Ammon's horn (tissue), 1 donor: ENCODE measurements around the gene MYO18A.
"Not testable (repeated sequence)": the region's sequence is repeated elsewhere in the genome, so short reads cannot be mapped to it uniquely, and the experiment has no call there.

Source experiments
- DNase-seq: peaks from one replicate; pipeline ENCODE4 v3.0.0-alpha.2; 2016; ENCODE audit warnings: low spot score

MYO18A gene

DNA sequence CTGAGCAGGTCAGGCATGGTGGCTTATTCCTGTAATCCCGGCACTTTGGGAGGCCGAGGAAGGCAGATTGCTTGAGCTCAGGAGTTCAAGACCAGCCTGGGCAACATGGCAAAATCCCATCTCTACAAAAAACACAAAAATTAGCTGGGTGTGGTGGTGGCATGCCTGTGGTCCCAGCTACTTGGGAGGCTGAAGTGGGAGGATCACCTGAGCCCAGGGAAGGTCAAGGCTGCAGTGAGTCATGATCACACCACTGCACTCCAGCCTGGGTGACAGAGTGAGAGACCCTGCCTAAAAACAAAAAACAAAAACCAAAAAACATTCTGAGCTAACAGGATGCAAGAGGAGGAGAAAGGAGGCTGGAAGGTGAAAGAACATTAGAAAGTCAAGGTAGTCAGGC, 33.0 kb downstream of the MYO18A start:
- not testable (repeated sequence) for DNase-seq

DNA sequence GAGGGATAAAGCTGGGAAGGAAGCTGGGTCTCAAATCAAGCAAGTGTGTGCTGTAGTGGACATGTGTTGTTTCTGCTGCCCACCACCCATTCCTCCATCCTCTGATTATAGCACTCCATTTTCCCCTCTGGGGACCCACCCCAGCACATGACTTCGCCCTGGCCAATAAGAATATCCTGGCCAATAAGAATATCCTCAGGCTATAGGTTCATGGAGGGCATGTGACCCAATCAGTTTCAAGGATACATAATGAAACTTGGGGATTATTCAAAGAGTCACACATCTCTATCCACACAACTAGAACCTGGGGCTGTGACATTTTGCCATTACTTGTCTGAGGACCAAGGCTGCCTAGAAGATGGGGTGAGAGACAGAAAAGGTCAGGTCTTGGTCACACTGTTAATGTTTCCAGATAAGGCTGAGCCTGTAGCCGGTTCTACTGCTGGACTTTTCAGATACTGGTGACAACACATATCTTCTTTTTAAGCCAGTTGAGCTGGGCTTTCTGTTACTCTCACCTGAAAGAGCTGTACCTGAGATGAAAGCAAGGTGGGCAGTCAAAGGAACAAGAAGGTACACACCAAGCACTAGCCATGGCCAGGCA, 33.7 kb downstream of the MYO18A start:
- DNase-seq: no peak

DNA sequence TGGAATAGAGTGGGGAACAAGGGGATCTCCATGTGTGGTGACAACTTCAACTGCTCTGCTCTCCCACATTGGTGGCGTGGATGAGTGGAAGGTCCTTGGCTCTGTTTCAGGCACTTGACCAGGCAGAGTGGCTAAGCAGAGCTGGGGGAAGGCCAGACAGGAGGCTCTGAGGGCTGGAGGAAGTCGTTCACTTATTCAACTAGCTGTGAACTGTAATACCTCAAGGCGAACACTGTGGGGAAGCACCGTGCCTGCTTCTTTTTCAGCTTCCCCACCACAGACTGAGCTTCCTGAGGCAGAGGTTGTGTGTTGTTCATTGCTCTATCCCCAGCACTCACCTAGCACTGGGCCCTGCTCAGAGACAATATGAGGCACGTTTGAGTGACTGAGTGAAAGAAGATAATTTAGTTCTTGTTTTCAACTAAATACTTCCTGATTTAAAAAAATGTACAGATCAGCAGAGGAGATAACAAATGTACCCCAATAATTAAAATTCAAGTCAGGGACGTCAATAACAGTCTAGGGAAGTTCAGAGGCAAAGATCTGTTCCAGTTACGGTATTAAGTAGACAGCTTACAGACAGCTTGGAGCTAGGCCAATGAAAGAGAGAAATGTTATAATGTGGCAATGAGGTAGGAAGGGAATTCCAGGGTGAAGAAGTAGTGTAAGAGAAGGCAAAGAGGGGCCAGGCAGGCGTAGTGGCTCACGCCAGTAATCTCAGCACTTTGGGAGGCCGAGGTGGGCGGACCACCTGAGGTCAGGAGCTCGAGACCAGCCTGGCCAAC, 34.7 kb downstream of the MYO18A start:
- peak; percentile 89 for DNase-seq

DNA sequence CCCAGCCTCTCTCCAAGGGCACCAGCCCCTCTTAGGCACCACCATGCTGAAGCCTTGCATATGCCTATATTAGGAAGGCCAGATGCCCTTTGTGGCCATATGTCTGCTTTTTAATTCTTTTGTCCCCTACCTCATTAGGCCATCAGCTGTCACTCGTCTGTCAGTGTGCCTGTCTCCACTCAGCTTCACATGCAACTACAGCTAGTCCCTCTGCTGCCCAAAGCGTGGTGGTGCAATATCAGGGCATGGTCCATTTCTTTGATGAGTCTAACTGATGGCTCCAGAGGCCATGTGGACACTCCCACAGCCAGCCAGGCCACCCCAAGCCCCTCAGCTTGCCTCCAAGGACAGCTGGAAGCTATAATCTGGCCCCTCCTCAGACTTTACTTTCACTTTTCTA, 36.3 kb downstream of the MYO18A start:
- peak; percentile 64 for DNase-seq

DNA sequence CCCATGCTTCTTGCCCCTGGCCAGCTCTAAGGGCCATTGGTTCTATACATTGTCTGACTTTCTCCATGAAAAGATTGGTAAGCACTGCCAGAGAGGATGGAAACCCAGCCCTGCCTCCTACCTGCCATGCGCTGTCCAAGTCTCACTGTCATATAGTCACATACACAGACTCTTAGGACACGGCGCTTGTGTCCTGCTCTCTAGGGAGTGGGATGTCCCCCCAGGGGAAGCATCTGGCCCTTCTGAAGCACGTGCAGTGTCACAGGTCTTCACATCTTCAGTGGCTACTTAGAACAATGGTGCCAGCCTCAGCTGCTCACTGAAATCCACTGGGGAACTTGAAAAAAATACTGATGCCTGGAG, 38.7 kb downstream of the MYO18A start:
- no peak for DNase-seq

DNA sequence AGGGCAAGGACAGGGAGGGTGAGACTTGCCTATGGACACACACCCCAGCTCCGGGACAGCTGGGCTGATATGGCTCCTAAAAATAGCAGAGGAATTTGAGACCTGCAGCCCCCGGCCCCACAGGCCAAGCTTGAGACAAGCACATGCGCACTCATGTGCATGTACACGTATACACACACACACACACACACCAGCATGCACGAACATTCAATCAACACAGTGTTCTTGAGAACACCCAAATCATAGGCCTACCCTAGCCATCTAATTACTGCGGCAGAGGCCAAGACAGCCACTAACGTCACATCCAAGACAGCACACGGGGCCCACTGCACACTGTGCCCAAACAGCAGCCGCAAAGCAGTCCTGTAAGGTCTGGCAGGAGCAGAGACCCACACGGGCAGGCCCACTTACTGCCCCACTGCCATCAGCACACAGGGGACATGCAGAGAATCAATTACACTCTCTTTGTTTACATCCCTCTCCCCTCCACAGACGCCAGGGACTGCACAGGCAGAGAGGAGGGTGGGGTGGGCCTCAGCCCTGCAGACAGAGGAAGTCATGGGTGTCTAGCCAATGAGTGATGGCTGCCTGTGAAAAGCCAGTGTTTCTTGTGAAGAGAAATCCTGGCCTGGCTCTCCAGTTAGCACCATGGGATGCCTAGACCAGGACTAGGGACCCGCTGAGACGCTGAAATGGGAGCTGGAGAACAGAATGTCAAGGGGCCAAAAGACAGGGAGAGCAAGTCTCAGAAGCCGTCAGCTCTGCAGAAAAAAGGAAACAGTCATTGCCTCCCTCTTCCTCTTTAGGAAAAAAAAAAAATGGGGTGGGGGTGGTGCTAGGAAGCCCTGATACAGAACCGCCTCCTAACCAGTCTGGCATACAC, 39.3 kb downstream of the MYO18A start:
- peak; percentile 74 for DNase-seq

DNA sequence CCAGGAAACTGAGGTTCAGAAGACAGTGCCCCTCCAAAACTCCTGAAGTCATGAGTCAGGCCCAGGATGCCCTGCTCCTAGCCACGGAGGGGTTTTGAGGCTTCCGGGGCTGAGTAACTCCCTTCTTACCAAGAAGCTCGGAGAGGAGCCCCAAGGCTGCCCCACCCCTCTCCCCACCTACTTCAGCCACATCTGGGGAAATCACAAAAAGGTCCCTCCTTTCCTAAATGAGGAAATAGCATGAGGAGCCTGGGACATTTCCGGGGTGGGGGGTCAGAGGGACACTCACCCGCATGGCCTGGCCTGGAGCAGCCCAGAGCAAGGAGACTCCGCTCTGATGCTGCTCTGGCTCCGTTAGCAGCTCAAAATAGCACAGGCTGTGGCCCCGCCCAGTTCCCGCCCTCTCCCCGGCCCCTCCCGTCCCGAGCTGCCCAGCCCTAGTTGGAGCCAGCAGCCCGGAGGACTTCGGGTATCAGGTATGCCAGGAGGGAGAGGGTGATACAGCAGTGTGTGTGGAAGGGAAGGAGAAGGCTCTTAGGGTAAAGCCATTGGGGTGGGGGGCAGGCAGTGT, 40.1 kb downstream of the MYO18A start:
- peak; percentile 82 for DNase-seq

DNA sequence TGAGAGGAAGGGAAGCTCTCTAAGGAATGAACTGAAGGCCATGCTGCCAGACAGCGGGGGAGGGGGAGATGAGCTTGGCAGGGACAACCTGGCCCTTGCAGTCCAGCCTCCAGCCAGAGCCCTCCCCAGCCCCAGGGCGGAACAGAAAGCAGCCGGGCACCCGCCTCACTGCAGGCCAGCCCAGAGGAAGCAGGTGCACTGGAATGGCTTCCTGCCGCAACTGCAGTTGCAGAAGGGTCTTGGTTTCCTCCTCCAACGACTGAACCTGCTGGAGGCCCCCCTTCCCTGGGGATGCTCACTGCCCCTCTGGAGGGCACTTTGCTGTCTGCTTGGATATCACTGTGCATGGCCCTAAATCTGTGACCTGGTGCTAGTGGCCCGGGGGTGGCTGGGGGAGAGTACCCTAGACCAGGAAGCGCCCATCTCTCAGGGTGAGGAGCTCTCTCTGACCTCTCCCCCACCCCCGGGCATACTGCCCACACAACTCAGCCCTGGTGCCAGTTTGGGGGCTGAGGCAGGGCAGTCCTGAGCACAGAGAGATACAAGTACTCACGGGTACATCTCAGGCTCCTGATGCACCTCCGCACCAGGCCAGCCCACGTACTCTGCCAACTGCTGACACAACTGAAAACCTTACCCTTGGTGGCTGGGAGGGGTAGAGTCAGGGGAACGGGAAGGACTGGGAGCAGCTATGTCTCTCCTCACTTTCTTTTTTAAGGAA, 41.1 kb downstream of the MYO18A start:
- DNase-seq: peak; percentile 78

DNA sequence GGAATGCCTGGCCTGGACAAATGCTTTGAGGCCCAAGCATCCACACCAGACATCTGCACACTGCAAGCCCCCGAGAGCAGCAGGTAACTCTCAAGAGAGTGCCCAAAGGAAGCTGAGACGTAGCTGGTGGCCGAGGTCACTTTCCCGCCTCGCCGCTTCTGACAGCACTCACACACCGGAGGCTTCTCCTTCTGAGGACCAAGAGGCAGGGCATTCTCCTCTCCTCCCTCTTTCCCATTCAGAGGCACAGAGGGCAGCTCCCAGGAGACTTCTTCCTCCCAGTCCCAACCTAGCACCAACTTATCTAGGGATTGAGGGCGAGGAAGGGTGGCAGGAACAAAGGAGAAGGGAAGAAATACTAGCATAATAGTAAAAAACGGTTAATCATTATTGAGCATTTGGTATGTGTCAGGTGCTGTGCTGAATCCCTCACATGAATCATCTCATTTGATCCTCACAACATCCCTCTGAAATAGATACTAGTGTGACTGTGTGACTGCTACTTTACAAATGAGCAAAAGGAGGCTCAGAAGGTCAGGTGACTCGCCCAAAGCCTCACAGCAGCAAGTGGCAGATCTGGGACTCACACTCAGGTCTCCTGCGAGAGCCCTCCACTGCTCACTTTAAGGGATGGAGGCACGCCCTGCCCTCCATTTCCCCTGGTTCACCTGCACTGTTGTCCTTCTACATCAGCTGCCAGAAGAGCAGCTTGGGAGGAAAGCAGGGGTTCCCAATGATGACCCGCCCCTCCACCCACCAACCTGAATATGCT, 41.8 kb downstream of the MYO18A start:
- peak; percentile 36 for DNase-seq

DNA sequence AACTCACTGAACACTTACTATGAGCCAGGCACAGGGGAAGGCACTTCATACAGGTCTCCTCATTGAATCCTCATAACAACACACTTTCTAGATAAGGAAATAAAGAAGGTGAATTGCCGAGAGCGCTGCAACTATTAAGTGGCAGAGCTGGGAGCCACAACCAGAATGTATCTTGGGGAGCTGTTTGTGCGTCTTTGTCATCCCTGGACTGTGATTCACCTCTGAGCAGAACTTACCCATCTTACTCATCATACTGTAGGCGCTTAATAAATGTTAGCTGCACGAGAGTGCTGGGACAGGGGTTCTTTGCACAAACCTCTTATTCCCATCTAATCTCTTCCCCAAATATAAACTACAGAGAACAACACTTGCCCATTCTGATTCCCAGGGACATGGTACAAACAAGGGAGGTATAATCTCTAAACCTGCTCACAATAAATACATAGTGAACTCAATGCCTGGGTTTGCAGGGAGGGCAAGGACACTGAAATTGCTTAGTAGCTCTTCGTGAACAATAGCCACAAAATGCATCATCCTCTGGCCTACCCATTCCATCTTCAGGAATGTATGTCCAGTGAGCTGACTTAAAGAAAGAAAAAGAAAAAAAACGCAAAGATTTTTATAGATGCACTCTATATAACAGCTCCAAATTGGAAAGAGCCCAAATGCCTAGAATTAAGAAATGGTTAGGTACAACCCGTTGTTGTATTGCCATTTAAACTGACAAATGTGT, 43.0 kb downstream of the MYO18A start:
- no peak for DNase-seq

DNA sequence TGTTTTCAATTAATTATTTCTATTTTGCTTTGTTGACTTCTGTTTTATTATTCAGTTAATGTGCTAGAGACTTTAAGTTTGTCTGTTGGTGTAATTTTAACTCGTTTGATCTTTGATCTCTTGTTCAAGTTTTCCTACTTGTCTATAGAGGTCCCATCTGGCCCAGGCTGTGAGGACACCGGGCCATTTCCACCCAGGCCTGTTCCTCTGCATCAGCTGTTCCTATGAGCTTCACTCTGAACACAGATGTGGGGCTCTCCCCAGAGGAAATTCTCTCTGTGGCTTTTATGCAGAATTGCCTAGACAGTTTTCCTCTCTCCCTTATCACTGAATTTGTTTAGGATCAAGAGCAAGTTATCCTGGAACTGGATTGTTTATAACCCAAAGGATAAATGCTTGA, 44.7 kb downstream of the MYO18A start:
- DNase-seq: no peak

DNA sequence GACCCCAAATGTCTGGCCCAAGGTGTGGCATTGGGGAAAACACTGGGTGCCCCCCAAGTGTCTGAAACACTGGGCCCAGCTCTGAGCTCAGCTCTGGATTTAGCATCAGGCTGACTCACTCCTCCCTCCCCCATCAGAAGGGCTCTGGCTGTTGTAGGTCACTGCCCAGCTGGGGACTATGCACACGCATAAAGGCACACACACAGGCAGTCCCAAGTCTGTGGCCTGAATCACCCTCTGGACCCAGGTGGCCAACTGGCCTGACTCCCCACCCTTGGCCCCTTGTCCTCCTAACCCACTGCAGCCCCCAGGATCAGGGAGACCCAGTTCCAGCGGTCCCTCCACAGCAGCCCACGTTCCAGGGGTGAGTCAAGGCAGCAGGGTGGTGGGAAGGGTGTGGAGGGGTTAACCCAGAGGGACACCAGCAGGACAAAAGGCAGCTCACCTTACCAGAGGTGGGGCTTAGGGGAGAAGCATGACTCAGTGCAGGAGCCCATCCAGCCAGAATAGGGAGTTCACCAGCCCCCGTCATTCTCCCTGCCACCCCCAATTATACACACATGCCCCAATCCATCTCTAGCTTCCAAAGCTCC, 47.0 kb downstream of the MYO18A start:
- DNase-seq: peak; percentile 64

DNA sequence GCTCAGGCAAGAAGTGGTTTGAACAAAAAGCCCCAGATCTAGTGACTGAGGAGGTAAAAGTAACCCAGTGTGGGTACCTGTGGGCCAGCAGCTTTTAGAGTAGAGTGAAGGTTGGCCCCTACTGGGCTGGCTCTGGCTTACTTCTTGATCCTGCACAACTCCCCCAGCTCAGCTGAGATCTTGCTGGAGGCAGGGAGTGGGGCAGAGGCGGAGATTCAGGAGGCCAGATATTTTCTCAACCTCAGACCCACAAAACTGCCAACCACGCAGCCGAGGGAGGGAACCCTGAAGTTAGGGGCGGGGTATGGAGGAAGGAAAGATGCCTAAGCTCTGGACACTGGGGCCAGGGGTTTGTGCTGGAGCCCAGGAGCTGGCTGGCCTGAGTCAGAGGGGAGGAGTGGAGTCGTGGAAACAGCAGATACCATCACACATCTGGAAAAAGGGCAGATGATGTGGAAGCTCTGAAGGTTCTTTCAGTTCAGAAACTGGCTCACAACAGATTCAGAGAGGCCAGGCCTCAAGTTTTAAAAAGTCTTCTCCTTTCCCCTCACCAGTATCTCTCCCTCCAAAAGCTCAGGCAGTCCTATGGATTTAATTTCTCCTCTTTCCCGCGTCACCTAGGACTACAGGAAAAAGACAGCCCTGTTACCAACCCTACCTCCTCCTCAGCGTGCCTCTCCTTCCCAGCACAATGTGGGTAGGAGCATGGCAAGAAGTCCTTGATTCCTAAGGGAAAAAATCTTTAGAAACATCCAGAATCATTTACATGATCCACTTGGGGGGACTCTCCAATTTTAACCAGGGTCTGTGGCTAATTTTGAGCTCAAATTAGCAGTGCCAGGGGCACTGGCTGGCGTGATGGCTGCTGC, 48.1 kb downstream of the MYO18A start:
- DNase-seq: no peak

DNA sequence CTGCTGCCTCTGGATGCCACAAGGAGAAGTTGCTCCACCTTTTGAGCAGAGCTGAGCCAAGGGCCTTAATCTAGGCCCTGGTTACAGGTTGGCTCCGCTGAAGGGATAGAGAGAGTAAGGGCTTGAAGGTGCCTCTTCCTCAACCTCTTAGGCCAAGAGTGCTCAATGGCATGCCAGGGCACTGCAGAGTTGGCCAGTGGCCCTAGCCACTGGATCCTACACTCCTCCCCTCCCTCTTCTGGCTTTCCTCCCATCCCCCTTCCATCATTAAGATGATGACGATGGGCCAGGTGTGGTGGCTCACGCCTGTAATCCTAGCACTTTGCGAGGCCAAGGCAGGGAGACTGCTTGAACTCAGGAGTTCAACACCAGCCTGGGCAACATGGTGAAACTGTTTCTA, 50.5 kb downstream of the MYO18A start:
- no peak for DNase-seq

DNA sequence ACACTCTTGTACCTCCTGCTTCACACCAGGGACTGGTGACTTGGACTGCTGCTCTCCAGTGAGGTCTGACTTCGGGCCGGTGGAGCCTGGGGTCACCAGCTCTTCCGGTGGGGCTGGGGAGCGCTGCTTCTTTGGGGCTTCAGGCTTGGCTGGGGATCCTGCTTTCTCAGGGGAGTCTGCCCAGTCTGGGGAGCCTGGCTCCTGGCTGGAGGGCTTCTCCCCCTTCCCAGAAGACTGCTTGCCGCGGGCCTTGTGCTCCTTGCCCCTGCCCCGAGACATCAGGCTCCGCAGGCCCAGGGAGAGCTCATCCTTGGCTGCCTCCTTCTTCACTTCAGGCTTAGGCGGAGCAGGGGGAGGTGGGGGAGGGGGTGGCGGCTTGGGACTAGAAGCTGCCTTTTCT, 52.4 kb downstream of the MYO18A start:
- DNase-seq: no peak

DNA sequence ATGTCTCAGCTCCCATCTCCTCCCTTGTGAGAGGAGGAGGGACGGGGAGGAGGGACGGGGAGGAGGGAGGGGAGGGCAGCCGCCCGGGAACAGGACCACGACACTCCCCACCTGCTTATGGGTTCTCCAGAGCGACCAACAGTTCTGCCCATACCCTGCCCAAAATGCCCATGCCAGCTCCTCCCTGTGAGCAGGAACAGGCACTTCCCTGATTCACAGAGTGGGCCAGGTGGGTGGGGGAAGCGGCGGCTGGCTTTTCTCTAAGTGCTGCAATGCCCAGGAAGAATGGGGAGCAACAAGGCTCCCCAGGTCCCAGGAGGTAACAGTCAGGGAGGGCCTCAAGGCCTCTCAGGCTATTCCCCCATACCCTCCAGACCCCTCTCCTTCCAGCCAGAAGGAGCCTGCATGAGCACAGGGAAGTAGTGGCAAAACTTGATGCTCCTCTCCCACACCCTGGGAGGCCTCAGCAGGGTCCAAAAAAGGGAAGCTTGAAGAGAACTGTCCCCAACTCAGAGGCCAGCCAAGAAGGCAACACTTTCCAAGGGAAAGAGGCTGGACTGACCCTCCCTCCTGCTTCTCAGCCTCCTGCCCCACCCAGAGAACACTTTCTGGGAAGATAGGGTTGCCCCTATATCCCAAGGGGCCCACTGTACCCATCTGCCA, 53.8 kb downstream of the MYO18A start:
- DNase-seq: peak; percentile 45

DNA sequence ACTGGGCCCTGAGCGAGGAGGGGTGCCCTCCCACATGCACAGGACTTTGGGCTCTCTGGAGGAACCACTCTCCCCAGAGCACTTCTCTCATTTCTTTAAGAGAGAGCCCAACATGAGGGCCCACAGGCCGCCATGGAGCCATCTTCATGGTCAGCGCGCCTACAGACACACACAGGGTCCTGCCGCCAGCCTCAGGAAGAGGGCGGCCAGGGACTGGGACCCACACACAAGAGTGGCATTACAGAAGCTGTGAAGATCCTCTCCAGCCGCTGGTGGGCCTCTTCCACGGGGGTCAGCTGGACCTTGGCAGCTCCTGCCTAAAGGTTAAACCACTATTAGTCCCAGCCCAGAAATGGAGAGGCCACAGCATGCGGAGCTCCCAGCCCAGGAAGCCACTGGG, 54.5 kb downstream of the MYO18A start:
- no peak for DNase-seq

DNA sequence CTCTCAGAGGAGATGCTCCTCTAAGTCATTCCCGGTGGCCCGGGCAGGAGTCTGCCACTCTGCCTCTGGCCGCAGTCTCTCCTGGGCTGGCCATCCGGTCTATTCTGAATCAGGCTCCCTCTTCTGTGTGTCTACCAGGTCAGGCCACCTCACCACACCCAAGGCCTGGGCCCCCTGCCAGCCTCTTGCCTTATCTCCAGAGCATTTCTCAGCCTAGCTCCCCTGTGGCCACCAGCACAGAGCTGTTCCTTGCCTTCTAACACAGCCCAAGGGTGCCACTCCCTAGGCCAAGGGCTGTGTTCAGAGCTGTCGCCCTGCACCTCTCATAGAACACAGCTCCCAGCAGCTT, 55.3 kb downstream of the MYO18A start:
- no peak for DNase-seq
